CD4-positive, alpha-beta T cell treated with Interferon alpha-2 for 1 hour (primary cell): Measurements from ENCODE around the gene GRID1.

Experiments
- DNase-seq, 2 donors: peaks; one replicate each; pipeline ENCODE4 v3.0.0-alpha.2; 2020 to 2022

The GRID1 gene

DNA sequence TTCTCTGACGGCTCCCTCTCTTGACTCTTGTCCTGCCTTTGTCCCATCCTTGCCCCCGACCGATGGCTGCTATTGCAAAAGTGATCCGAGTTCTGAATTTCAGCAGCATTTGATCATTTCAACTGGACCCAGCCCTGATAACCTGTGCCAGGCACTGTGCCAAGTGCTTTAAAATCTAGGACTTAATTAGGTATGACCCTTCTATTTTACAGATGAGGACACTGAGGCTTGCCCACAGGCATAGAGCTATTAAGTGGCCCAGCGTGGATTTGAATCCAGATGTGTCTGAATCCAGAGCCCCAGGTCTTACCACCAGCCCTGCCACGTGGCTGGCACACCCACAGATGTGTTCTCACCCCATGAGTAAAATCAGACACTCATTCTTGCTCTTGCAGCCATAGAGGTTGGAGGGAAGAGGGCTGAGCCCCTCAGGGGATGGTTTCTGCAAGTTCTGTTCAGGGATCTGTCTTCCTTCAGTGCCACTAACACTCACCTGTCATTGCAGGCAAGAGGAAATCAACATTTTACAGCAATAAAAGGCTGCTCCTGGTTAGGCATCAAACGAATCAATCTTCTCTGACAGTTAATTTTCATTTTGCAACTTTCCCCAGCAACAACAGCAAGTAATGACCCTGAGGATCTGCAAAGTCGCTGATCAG lies 101.2 kb downstream of the GRID1 start:
- DNase-seq, result no peak

DNA sequence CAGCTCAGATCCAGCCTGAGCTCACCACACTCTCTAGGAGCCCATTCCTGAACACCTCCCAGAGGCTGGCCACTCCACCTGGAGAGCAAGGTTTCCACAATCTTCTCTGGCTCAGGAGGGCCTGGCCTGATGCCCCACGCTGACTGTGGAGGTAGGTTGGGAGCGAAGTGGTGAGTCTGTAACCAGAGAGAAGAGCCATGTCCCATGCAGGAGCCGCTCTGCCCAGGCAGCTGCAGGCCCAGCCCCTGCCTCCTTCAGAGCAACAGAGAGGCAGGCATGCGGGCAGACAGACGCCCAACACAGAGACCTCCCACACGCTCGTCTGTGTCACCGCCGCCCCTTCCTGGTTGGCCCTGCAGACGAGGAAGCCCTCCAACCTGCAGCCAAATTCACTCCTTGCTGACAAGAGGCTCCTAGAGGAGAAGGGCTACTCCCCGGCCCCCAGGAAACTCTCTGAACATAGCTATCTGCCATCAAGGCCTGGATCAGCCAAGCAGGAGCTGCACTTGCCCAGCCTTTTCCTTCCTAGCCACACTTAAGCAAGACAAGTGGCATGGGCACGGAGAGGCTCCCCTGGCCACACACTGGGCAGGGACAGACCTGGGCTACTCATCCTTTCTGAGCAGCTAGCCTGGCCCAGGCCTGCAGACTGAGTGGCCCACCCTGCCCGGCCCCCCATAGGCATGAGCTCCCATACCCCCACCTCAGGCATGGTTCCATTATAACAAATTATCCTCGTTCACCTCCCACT lies 101.9 kb downstream of the GRID1 start:
- DNase-seq, result no peak

DNA sequence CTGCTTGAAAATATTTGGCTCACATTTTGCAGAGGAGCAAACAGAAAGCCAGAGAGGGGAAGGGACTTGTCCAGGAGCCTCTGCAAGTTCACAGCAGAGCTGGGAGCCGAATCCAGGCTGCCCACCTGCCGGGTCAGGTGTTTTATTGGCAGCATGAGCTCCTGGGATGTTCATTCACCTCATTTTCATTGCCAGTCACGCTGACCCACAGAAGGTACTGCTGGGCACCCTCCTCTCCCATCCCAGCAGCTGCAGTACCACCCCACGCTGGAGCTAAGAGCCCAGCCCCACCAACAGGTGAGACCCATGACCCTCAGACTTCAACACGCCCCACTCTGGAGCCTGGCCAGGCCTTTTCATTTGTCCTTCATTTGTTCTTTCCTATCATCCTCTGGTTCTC lies 102.7 kb downstream of the GRID1 start:
- DNase-seq, result no peak

DNA sequence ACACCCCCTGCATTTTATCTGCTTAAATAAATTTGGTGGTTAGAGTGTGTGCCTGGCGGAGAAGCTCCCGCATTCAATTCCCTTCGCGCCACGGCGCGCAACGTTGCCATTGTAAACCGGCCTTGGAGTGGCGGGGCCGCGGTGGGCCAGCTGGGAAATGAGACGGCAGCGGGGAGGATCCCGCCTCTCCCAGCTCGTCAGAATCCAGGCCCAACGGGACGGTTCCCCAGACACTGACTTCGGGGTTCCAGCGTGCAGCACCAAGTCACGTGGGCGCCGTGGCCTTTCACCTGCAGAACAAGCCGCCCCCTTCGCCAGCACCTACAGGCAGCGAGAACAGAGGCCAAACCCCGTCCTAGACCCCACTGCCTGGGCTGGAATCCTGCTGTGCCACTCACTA lies 103.4 kb downstream of the GRID1 start:
- DNase-seq, result no peak

DNA sequence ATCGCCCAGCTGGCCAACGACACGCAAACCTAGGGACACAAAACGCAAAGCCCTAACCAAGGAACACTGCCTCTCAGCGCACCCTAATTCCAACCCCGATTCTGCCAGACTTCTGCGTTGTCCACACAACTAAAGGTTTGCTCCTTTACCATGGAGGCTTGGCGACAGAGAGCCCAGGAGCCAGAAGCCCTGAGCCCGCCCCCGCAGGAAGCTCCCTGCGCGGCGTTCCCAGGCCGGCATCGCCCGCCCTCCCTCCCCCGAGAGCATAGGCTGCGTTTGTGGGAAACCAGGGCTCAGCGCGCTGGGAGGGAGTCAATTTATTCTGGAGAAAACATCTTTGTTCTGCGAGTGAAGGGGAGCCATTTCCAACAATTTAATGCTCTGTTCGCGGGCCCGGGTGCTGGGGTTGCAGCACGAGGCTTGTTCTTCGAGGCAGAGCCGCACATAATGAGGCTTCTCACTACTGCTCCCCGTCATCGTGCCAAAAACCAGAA lies 103.9 kb downstream of the GRID1 start:
- no peak for DNase-seq

DNA sequence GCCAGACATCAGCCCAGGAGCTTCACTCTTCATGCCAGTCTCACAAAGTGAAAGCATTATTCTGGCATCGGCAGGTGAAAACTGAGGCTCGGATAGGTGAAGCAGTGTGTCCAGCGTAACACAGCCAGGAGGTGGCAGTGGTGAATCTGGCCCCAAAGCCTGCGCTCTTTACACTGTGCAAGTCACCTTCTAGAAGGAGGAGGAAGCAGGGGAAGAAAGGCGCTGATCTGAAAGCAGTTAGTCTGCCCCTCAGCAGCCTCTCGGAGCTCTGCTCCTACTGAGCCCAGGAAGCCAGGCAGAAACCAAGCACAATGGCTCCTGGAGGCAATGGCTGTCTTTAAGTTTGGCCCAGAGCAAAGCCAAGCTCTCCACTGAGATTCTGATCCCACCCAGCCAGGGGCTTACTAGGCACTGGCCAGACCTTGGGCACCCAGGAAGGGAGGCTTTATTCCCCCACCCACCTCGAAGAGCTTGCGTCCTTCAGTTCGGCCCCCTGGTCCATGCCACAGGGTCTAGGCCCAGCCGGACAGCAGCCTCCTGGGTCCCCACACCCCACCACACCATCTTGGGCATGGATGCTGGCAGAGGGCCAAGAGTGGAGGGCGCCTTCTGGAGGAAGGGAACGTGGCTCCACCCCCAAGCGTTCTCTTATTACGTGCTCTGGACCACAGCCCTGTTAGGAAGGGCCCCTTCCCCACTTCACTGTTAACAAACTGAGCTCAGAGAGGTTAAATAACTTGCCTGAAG lies 104.5 kb downstream of the GRID1 start:
- DNase-seq, result no peak

DNA sequence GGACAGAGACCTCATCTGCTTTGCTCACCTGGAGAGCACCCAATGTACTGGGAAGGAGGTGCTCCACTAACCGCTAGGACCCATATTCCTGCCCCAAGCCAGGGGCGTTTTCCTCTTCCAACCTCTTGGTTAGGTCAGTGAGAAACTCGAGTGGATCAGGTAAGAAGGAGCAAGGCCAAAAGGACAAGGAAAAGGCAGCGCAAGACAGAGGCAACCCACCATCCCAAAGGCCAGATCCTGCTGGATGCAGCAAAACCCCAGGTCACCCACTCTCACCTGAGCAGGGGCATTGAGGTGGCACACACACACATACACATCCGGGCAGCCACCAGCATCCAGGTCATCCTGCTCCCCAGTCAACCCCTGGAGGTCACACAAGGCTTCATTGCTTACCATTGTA lies 105.1 kb downstream of the GRID1 start:
- no peak for DNase-seq

DNA sequence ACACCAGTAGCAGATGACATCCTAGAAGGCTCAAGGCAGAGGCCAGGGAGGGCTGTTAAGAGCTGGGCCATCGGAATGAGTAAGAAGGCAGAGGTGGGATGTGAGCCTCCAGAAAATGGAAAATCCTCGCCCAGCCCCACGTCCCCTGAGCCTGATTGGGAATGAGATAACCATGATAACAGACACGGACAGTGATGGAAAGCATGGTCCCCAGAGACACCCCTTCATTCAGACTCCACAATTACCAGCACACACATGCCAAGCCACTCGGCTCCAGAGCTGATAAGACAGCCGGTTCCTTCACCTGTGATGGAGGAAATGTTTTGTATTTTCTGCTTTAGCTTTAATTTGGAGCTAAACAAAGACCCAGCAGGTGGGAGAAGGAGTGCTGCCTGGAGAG lies 106.0 kb downstream of the GRID1 start:
- no peak for DNase-seq

DNA sequence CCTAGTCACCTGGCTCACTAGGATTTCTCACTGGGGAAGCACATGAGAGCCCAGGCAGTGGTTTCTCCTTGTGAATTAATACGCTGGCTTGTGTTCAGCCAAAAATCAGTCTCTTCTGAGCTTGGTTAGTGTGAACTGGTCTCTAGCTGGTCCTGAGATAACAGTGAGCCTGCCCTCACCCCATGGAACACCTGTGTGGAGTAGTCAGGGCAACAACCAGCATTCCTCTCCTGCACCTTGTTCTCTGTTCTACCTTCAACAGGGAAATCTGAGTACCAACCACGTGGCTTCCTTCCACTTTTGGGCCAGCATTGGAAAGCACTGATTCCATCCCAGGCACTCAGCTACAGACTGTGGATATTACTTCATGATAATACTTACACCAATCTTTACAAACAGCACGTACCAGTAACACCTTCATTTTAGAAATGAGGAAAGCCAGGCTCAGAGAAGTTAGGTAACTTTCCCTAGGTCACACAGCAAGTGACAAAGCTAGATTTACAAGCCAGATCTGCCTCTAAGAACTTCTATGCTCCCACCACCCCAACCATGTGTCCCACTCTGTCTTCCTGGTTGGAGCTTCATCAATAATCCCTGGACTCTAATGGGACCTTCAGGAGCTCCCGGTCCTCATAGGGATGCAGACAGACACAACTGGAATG lies 106.6 kb downstream of the GRID1 start:
- no peak for DNase-seq

DNA sequence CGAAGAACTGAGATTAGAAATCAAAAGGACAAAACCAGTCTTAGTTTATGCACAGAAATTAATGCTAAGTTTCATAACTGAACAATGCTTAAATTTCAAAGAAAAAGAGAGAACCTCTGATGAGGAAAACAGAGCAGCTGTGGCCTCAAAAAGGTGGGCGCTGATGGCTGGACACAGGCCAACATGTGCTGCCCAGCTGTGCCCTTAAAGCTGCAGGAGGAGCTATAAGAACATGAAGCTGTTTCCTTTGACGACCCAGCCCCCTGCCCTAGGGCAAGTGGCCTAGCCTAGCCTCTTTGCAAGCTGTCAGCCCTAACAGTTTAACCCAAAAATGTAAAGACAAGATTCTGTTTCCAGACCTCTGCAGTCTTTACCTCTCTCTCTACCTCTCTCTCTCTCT lies 107.7 kb downstream of the GRID1 start:
- no peak for DNase-seq

DNA sequence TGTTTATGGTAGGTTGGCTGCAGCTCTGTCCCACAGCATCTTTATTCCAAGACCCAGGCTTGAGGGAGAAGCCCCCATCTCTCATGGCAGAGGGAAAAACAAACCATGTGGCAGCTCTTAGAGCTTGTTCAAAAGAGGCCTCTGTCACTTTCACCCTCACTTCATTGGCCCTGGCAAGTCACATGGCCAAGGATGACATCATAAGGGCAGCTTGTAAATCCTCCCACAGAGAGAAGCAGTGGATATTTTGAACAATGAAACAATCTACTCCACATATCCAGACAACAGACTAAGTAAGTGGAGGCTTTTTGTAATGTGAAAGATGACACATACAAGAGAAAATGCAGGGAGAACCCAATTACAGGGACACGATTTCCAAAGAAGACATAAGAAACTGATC lies 108.1 kb downstream of the GRID1 start:
- no peak for DNase-seq

DNA sequence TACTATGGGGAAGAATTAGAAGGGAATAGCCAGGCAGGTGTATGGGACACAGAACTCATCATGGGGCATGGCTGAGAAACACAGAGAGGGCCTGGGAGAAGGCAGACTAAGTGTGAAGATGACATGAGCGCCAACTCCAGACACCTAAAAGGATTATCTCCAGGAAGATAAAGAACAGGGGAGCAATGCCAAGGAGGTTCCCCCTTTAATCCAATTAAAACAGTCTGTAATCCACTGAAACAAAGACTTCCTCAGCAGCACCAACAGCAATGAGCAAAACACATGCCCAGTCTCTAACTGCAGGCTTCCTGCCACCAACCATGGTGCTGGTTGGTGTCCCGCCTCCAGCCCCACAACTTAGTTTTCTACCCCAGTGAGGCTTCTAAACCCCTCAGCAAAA lies 108.9 kb downstream of the GRID1 start:
- DNase-seq, result no peak

DNA sequence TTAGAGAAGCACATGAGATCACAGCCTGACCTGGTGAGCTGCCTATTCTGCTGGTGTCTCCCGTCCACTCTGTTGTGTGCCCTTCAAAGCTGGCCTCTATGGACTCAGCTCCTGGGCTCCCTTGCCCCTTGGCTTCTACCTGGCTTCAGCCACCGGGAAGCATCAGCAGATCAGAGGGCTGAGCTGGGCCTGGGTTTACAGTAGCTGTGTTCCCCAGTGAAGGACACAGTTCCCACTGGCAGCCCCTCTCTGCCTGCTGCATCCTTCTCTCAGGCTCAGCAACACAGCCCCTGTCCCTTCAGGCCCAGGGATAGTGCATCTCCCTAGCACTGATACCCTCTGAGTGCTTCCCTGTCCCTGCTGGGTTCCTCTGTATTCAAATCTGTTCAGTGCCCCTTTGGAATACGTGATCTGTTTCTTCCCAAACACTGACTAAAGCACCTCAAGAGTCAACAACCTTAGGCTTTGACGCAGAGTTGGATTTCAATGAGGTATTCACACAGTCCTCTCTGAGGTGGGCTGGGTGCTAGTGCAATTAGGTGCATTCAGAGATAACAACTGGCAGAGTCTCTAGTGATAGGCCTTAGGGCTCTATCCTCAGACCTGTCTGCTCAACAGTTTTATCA lies 109.8 kb downstream of the GRID1 start:
- no peak for DNase-seq

DNA sequence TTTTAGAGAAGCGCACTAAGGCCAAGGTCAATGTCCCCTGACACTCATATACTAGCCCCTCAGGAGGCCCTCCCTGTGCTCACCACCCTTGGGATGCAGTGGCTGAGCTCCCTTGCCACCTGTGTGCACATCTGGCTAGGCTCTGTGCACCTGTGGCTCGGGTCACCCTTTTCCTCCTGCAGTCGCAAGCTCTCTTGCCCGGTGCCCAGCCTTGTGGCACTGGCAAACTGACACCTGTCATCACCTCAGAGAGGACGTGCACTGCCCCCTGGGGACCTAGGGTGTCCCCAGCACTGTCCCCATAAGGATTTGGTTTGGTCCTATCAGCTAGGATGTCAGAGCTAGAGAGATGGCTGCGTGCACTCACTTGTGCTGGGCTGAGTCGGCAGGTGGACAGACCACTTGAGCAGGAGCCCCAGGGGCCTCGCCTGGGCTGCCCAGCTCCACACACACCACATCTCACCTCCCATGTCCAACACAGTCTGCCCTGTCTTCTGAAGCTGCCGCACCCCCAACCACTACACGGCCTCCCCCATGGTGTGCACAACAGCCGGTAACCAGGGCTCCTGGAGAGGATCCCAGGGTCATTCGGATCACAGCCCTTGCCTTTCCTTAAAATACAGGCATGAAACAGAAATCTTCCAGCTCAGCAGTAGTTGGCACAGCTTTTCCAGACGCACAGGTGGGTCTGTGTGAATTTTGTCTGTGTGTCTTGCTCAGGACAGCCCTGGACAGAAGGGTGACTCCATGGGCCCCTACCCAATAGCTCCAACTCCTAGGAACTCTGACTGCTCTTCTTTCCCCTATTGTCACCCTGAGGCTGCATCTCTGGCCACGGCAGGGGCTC lies 111.0 kb downstream of the GRID1 start:
- DNase-seq, result no peak

DNA sequence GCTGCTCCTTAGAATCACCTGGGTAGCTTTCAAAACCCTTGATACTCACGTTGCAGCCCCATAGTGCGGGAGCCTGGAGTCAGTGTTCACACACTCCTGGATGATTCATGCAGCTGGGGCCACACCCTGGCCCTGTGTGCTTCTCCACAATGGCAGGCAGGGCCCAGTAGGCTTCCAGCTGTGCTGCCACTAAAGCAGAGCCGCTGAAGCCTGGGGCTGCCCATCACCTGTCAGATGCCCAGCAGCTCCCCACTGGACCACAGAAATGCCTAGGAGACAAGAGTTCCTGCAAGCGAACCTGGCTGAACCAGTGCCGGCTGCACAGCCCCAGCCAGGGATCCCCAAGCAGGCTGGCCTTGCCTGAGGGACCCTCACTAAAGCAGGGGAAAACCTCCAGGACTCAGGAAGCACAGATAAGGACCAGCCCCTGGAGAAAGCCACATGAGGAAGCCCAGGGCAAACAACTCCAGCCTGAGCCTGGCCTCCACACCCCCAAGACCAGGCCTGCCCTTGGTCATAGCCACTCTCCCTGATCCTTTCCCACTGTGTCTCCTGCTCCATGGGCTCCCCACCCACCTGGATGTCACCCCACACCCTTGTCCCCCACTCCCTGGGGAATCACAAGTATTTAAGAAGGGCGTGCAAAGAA lies 111.9 kb downstream of the GRID1 start:
- no peak for DNase-seq

DNA sequence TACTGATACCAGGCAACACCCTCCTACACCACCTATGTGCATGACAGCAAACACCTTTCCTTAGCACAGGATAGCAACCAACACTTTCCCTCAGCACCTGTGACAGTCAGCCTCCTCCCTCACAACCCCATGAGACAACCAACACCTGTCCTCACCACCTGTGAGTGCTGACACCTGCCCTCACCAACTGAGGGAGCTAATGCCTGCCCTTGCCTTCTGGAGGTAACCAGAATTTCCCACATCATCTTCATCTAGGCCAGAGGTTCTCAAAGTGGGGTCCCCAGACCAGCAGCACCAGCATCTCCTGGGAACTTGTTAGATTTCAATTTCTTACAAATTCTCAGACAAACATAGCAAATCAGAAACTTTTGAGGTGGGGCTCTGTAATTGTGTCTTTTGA lies 112.5 kb downstream of the GRID1 start:
- no peak for DNase-seq

DNA sequence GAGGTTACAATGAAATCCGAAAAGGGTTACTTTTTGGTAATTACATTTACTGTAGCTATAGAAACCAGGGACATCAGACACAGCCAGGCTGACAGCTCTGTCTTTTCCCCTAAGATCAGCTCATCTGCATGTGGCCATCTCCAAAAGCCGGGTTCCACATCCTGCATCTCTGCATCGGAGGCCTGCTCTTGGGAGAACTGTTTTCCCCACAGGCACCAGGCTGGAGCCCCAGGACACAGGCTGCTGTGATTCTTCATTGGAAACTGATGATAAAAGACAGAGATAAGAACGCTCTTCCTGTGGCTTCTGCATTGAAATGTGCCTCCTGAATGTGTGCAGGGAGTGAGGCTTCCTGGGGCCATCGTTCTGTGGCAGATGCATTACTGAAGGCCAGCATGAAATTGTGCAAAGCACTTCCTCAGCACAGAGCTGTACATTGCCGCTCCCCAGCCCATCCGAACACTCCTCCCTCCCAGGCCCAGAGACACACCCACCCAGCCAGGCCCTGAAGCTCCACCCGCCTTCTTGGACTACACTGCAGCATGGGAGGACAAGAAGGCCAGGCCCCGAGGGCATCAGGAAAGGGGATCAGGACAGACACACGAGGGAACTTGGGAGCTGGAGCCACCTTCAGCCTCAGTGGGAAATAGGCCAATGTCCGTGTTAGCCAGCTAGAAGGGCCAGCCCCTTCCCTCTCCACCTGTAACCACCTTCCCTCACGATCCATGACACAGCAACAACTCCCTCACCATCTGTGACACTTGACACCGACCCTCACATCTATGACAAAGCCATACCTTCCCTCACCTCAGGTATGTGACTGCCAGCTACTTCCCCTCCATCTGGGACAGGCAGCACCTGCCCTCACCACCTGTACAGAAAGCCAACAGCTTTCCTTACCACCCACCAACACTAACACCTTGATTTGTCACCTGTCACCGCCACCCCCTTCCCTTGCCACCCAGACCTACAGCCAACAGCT lies 113.2 kb downstream of the GRID1 start:
- no peak for DNase-seq

DNA sequence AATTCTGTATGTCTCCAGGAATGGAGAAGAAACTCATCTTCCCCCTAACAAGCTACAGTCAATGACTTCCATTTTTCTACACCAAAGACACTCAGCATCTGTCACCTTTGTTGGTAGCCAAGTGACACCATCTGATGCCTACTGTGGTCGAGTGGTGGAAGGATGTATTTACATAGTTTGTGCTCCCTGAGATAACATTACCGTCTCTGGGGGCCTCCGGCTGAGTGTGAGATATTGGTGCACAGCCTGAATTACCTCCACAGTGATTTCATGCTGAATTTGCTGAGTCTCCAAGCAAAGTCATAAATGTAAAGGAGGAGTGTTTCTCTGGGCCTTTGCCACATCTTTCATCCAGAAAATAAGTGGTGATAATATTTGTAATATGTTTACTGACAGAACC lies 114.0 kb downstream of the GRID1 start:
- DNase-seq, result no peak

DNA sequence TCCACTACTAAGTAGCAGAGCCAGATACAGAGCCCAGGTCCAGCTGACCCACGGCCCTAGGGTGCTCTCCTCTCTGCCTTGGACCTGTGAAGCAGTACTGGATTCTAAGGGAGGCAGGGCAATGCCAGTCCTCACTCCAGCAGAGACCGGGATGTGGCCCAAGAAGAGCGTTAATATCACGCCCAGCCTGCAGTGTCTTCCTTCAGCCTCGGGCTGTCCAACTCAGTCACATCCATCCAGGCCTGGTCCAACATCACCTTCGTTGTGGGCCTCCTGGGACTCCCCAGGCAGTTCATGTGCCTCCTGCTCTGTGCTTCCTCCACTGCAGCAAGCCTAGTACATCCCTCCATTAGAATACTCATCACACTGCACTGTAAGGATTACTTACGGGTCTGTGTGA lies 114.5 kb downstream of the GRID1 start:
- no peak for DNase-seq

DNA sequence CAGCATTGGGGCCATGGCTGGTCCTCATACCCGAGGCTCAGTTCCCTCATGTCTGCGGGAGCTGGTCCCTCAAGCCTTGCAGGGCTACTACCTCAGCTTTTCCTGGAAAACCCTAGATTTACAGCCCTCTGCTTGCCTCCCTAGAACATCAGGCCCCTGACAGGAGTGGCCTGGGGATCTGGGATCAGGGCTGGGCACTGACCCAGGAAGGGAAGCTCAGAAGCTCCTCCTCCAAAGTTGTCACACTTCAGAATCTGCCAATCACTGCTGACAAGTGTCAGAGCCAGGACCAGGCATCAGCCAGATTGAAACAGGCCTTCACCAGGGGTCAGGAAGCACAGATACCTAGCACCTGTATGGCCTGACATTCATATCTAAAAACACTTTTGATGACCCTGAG lies 115.2 kb downstream of the GRID1 start:
- no peak for DNase-seq
